Stimulated activated CD8-positive, alpha-beta memory T cell treated with anti-CD3 and anti-CD28 coated beads, Interleukin-4, amount 100 ng/mL, for 48 hours (primary cell): ENCODE measurements around the gene FARS2.

Experiments
- DNase-seq: peaks from one replicate; pipeline ENCODE4 v3.0.0-alpha.2; 2020

Gene FARS2

DNA sequence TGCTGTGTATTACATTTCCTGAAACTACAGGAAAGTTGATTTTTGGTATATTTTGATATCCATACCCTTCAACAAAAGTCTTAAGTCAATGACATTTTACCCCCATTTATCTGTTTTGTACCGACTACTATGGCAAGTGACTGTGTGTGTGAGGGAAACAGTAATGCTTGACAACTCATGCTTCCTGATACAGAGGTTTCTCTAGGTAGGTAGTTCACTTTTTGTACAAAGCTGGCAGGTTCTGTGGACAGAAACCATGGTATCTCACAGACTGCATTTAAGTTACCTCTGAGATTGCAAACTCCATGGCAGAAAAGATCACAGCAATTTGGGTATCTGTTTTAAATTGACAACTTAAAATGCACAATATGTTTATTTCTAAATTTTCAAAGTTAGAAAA lies 28.8 kb downstream of the FARS2 start:
- no peak for DNase-seq

GRCh38 chr6:5290500-5290899 lies 29.2 kb downstream of the FARS2 start:
- no peak for DNase-seq

- DNase-seq: no peak
Measured at GRCh38 chr6:5292154-5292553, 30.8 kb downstream of the FARS2 start.

GRCh38 chr6:5293692-5294091 lies 32.4 kb downstream of the FARS2 start:
- DNase-seq: no peak

- DNase-seq: peak; percentile 31
Measured at GRCh38 chr6:5294392-5295211, 33.3 kb downstream of the FARS2 start.

DNA sequence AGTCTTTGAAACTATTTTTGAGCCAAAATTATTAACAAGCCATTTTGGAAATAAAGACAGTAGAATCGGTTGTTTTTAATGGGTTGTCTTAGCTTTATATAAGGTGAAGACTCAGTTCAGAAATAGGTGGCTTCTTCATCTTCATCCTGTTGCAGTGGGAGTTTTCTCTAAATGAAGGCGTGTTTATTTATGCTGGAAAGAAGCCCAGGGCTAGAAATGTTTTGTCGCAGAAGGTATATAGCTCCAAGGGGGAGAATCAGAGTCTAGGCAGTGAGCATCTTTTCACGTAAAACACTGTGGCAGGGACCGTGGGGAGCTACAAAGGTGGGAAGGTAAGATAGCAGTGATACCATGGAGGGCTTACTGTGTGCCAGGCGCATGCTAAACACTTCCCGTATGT lies 34.3 kb downstream of the FARS2 start:
- no peak for DNase-seq

DNA sequence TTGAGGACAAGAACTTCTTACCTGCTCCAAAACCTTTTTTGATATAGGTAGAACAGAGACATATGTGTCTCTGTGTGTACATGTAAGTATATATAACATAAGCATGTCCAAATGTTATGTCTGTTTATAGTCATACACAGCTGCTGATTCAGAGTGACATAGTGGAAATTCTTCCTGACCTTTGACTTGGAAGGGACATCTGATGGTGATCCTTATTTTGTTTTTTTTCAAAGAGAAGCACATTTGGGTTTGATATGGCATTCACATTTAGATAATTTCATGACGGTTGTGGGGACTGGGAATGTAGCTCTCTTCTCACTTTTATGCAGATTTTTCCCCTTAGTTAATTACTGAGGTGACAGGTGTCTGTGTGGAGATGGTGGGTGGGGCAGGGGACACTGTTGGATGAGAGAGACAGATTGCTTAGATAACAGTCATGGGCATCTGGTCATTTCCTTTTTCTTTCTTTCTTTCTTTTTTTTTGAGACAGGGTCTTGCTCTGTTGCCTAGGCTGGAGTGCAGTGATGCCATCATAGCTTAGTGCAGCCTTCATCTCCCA lies 39.0 kb downstream of the FARS2 start:
- no peak for DNase-seq

GRCh38 chr6:5302220-5302946 lies 41.1 kb downstream of the FARS2 start:
- DNase-seq: peak; percentile 73

DNA sequence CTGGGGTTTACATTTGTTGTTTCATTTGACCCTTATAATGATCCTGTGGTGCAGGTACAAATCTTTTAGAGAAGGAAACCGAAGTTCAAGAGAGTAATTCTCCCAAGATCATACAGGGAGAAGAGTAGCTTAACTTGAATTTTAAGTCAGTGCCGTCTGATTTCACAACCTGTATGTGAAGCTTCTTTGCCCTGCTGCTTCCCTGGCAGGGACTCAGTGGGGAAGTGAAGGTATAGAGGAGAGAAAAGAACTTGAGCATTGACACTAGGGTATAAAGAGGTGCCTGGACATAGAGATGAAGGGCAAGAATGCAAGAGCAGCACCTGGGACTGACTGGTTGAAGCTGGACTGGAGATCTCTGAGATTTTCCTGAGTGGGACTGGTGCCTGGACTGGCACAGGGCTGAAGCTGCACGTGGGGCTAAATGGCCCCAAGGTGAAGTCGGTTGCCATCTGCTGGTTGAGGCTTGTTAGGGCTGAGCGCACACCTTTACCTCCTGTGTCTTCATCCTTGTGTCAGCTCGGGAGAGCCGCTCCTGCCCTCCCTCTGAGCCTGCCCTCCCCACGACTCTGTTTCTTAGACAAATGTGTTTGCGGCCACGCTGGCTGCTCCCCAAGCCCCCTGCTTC lies 41.8 kb downstream of the FARS2 start:
- peak; percentile 68 for DNase-seq

DNA sequence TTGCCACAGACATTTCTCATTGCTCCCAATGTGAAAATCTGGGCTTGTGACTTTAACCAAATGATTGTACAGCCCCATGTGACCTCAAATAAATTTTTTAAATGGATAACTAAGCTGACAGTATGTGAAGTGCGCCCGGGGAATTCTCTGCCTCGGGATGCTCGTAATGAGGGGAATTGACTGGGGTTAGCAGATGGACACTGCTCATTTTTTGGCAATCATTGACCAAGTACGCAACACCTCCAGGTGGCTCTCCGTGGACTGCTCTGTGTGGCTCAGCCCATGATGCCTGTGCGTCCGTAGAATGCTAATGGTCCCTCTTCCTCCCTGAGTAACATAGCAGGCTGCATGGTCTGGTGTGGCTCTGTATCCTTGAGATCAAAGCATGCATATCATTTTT lies 42.4 kb downstream of the FARS2 start:
- DNase-seq: no peak

DNA sequence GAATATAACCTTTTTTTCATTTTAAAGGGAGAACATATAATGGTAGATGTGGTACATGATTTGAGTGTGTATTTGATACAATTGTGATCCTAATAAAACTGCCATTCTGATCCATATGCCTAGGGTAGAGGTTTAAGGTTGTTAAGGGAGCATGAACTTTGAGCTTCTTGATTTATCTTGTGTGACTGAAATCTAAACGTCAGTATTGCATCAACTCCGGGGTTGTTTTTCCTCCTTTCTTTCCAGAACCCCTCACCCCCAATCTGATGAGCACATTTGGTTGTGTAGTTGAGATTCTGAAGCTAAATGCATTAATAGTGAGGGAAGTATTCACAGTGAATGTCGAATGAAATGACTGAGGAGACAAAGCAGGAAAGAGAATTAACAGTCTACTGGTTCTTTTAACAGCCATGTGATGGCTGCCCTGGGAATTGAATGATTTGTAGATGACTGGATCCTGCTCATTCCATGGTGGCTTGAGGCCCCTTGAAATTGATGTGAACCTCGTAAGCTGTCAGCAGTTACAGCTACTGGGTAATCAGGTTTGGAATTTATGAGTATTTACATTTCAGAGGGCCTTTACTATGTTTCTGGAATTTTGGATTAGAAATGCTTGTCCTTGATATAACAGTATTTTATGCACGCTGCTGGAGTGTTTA lies 44.8 kb downstream of the FARS2 start:
- no peak for DNase-seq

DNA sequence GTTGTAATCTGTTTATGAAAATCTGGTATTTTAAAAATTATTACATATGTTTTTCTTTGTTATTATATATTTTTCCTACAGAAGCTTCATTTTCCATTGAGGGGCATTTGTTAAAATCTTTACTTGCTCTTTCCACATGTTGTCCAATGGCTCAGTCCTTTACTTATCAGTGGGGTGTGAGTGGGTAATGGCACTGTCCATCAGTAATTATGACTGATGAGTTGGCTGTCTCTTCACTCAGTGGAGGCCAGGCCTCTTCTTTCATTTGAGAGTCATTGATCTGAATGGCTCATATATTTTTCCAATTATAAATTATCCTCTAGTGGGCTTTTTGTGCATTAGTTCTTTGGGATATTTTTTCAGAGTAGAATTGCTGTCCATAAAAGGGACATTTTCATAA lies 45.7 kb downstream of the FARS2 start:
- no peak for DNase-seq

GRCh38 chr6:5308066-5308465 lies 46.8 kb downstream of the FARS2 start:
- no peak for DNase-seq

DNA sequence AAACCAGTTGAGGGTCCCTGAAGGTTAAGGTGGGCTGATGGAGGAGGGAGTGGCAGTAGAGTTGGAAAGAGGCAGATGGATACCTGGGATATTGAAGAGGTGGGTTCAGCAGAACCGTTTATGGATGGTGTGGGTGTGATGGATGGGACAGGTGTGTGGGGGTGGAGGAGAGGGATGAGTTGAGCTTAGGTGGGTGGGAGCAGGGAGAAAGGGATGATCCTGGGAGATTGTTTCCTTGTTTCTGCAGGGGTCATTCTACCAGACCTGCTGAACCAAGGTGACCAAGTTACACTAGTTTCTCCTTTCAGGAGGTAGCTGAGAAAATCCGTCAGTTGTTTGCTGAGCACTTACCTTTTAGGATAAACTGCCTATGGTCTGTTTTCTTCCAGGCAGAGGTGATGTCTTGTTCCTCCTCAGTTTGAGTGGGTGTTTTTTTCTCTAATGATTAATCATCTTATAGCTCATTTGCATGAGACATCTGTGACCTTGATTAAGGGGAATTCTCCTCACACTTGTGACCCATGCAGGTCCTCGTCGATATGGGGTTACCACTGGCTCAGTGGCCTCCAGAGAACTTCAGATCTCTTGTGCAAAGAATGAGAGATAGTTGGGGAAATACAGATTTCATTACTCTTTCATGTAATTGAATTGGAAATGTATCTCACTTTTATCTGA lies 53.0 kb downstream of the FARS2 start:
- DNase-seq: no peak

DNA sequence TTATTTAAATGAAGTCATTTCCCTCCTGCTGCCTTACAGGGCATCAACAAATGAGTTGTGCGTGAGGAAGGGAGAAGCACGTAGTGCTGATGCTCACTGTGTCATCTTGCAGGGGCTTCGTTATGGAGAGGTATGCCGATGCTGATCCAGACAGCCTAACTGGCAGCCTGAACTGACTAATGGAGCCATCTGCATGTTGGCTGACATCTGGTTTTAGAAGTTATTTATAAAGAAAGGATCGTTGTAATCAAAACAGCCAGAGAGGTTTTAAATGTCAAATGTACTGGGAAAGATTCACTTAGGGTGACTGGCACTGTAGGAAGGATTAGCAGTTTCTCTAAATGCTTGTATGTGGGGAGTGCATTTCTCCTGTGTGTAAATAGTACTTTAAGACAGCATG lies 54.6 kb downstream of the FARS2 start:
- no peak for DNase-seq

- no peak for DNase-seq
Measured at GRCh38 chr6:5316951-5317350, 55.6 kb downstream of the FARS2 start.

DNA sequence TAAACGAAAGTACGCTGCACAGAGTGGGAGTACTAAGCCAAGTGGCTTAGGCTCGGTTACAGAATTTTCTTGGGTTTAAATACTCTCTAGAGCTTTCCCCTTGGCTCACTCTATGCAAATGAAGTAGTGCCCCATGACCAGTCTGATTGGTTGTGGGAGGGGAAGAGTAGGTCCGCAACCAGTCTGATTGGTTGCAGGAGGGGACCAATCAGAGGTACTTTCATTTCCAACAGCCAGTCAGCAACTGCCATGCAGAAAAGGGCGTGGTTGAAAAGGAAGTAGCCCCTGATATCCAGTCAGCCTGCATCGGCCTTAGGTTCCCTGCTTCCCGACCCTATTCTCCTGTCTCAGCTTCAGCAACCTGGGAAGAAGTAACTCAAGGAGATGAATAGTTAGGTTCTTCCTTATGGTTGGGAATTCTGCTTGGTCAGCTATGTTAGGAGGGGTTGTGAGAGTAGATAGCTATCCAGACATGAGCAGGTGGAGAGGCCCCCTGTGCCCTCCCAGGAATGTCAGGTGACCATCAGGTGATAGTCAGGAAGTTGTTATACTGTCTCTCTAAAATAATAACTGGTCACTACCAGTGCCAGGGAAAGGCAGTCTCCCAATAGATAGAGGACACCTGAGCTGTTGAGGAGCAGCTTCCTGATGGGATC lies 57.4 kb downstream of the FARS2 start:
- no peak for DNase-seq

DNA sequence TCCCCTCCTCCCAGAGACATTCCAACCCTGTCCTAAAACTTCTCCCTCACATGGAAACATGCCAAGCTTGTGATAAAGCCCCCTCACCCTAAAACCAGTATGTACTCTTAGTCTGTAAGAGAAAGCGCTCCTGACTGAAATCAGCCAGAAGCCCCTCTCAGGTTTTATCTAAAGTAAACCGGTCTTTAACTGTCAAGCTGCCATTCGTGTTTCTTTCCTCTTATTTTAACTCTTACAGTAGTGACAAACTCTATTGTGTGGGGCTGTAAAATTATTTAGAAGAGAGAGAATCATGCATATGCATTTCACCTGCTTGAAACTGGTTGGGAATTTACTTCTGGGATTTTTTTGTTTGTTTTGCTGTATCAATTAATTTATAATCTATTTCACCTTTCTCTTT lies 62.7 kb downstream of the FARS2 start:
- DNase-seq: no peak

DNA sequence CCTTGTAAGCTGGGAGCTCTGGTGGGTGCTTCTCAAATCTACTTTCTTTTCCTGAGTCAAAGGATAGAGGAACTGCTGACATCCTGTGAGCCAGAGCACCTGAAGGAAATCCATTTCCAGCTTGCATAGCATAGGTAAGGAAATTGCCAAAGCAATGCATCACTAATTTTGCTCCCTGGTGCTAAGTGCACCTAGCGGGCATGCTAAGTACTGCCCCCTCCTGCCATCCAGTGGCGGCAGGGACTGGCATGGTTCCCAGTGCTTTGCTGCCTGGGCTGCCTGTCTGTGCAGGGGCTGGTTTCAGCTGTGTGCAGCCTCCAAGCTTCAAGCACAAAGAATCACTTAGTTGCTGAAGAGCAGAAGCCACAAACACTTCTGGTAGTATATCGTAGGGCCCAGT lies 63.9 kb downstream of the FARS2 start:
- DNase-seq: no peak

DNA sequence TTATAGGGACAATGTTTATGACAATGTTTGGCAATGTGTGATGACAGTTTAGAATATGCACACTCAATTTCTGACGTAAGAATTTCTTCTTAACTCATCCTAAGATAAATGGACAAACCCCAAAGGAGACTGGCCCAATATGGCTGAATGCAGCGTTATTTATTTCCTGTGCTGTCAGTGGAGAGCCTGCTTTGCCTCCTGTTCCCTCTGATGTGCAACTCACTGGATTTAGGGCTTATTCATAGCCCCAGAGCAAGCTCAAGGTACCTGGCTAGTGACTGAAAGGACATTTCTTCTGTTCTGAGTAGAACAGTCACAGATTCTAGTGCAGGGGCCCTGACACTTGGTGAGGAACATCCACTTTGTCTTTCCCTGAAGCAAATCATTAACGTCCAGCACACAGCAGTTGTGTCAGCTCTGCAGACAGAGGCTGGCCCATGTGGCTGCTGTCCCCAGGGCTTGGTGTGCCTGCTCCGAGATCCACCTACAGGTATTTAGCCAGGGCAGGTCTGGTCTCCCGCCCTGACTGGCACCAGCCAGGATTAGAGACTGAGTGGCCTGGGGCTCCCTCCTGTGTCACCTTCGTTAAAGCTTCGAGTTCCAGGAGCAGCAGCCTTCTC lies 64.8 kb downstream of the FARS2 start:
- no peak for DNase-seq

DNA sequence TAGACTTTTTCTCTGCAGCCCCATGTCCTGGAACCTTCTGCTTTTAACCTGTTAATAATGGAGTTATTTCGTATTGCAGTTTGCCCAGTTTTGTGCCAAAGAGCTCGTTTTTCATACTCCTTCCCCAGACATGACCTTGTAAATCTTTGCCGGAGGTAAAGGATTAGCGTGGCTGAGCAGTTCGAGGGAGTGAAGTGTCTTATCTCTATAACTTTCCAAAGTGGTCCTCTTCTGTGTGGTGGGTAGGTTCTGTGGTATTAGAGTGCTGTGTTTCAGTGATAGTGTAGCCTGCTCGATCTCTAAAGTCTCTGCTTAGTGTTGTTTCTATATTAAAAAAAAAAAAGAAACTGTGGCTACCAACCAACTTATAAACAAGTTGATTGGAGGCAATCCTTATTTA lies 67.5 kb downstream of the FARS2 start:
- no peak for DNase-seq
